ENCODE measurements around the gene MGMT. TPM values are rescaled to one million over a fixed set of nuclear protein-coding genes. Genes with fewer than 3 reads are reported as not detected.
A peak's percentile ranks its signal among the peaks of the same experiment; 100 is the strongest.

Gene MGMT
- total RNA-seq, 2 donors from 2014 or later, result 26.9 to 27.7 TPM

- DNase-seq (ENCODE audit: low spot score in 2 of 2), result no peak
Measured at GRCh38 chr10:129652521-129653201, 185.6 kb downstream of the MGMT start.

GRCh38 chr10:129653428-129653827 is 186.4 kb downstream of the MGMT start:
- DNase-seq (ENCODE audit: low spot score in 2 of 2), result no peak
- H3K9me3 Mint-ChIP-seq, result no peaks in the 10 kb centered on the region

More at GRCh38 chr10:129652521-129653201, 185.6 kb downstream of the MGMT start:
- Mint-ChIP-seq H3K27ac (no peak overlapping the region), H3K36me3 (peaks cover 0 to 15% of the 10 kb centered on the region in 2 donors), H3K9me3 (no peaks in the 10 kb centered on the region)
- ATAC-seq, result no peak

GRCh38 chr10:129653861-129654260 is 186.8 kb downstream of the MGMT start:
- ATAC-seq, result no peak
- peaks cover 0 to 18% of the 10 kb centered on the region in 2 donors for H3K36me3 Mint-ChIP-seq
- H3K9me3 Mint-ChIP-seq, result no peaks in the 10 kb centered on the region
- peak overlapping the region; percentile 7 to 93 for H3K27ac Mint-ChIP-seq
- DNase-seq (ENCODE audit: low spot score in 2 of 2), result no peak

More at GRCh38 chr10:129653428-129653827, 186.4 kb downstream of the MGMT start:
- Mint-ChIP-seq H3K27ac (peak overlapping the region; percentile 7 to 93), H3K36me3 (peaks cover 0 to 21% of the 10 kb centered on the region in 2 donors)
- ATAC-seq, result no peak

- peaks cover 4 to 15% of the 10 kb centered on the region in 2 donors for H3K36me3 Mint-ChIP-seq
- no peak overlapping the region for H3K27ac Mint-ChIP-seq
- no peak for DNase-seq (ENCODE audit: low spot score in 2 of 2)
- H3K9me3 Mint-ChIP-seq, result no peaks in the 10 kb centered on the region
- no peak for ATAC-seq
Measured at GRCh38 chr10:129654461-129654860, 187.4 kb downstream of the MGMT start.

- Mint-ChIP-seq H3K36me3 (peaks cover 5 to 17% of the 10 kb centered on the region in 2 donors), H3K27ac (peak overlapping the region in 1 of 2 donors; percentile 53), H3K9me3 (no peaks in the 10 kb centered on the region)
- no peak for ATAC-seq
- DNase-seq (ENCODE audit: low spot score in 2 of 2), result no peak
Measured at GRCh38 chr10:129655007-129655678, 188.1 kb downstream of the MGMT start.

DNA sequence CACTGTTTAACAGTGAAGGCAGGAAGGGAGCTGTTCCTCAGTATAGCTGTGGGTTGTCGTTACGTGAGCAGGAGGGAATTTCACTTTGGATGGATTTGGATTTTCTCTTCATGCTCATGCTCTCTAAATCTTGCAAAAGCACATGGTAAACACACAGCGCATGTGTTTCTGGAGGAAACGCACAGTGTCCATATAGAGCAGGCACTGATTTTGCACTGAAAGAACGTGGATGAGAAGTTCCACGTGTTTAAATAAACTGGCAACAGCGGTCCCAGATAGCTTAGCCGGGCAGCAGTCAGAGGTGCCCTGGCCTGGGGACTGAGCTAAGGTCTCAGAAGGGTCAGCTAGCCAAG is 188.6 kb downstream of the MGMT start:
- DNase-seq (ENCODE audit: low spot score in 2 of 2) (no peak), ATAC-seq (no peak)
- Mint-ChIP-seq H3K9me3 (no peaks in the 10 kb centered on the region), H3K36me3 (peaks cover 5 to 19% of the 10 kb centered on the region in 2 donors), H3K27ac (peak overlapping the region in 1 of 2 donors; percentile 53)

GRCh38 chr10:129656642-129657041 is 189.6 kb downstream of the MGMT start:
- Mint-ChIP-seq H3K9me3 (no peaks in the 10 kb centered on the region), H3K36me3 (peaks cover 5 to 23% of the 10 kb centered on the region in 2 donors), H3K27ac (no peak overlapping the region)
- DNase-seq (ENCODE audit: low spot score in 2 of 2), result no peak
- no peak for ATAC-seq

- Mint-ChIP-seq H3K9me3 (peaks cover 7 to 8% of the 10 kb centered on the region in 2 donors), H3K36me3 (peaks cover 14 to 31% of the 10 kb centered on the region in 2 donors), H3K27ac (no peak overlapping the region)
- no peak for DNase-seq (ENCODE audit: low spot score in 2 of 2)
- no peak for ATAC-seq
Measured at GRCh38 chr10:129657297-129658017, 190.4 kb downstream of the MGMT start.

GRCh38 chr10:129658376-129659072 is 191.5 kb downstream of the MGMT start:
- H3K36me3 Mint-ChIP-seq, result peaks cover 15 to 40% of the 10 kb centered on the region in 2 donors
- DNase-seq (ENCODE audit: low spot score in 2 of 2) (no peak), ATAC-seq (no peak)
- no peak overlapping the region for H3K27ac Mint-ChIP-seq
- H3K9me3 Mint-ChIP-seq, result peaks cover 15 to 16% of the 10 kb centered on the region in 2 donors

- H3K9me3 Mint-ChIP-seq, result peaks cover 21 to 23% of the 10 kb centered on the region in 2 donors
- ATAC-seq (no peak), DNase-seq (ENCODE audit: low spot score in 2 of 2) (no peak)
- no peak overlapping the region for H3K27ac Mint-ChIP-seq
- peaks cover 15 to 45% of the 10 kb centered on the region in 2 donors for H3K36me3 Mint-ChIP-seq
Measured at GRCh38 chr10:129659508-129660268, 192.6 kb downstream of the MGMT start.

DNA sequence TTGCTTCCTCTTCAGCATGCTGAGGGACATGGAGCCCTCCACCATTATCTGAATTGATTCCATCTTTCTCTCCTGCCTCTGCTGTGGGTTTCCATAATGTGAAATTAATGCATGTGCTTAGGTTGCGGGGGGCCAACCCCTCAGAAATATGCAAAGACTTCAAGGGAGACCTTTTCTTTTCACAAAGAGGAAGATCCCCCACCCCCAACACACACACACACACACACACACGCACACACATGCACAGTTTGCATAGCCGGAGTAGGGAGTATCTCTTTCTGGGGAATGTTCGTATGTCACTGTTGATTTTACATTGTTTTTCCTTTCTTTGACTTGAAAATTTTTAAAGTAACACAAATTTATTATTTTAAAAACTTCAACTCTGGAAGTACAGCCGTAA is 193.5 kb downstream of the MGMT start:
- peaks cover 20 to 50% of the 10 kb centered on the region in 2 donors for H3K36me3 Mint-ChIP-seq
- H3K27ac Mint-ChIP-seq, result no peak overlapping the region
- no peak for DNase-seq (ENCODE audit: low spot score in 2 of 2)
- no peak for ATAC-seq
- peaks cover 27 to 28% of the 10 kb centered on the region in 2 donors for H3K9me3 Mint-ChIP-seq

DNA sequence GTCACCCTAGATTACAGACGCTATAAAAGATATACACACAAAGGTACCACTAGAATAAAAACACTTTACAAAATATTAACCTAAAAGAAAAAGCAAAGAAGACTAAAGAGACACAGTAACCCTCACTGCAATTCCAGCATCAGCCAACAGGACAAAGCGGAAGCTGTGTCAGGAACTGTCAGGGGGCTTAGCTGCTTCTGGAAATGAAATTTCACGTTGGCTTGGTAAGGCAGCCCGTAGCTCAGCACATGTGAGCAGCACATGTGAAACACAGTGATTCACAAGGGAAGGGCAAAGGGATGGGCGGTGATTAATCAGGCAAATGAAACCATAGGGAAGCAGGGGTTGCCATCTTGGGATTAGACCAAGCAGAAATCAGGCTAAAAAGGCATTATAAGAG is 195.4 kb downstream of the MGMT start:
- ATAC-seq, result no peak
- H3K27ac Mint-ChIP-seq, result no peak overlapping the region
- no peak for DNase-seq (ENCODE audit: low spot score in 2 of 2)
- H3K36me3 Mint-ChIP-seq, result peaks cover 23 to 54% of the 10 kb centered on the region in 2 donors
- peaks cover 28 to 30% of the 10 kb centered on the region in 2 donors for H3K9me3 Mint-ChIP-seq

DNA sequence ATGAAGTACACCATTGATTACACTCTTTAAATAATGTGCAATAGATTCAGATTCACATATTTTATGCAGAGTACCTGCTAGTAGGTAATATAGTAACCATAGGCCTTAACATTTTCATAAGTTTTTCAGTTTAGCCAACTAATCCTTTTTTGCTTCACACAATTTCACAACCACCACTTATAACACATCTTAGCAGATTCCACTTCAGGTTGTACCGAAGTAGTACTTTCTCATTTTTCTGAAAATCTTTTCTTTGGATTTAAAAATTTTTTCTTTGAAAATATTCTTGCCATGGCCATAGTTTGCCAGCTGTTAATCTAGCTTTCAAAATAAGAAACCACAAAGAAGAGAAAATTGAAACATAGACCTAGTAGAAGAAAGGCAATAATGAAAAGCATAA is 203.1 kb downstream of the MGMT start:
- no peak overlapping the region for H3K27ac Mint-ChIP-seq
- no peak for DNase-seq (ENCODE audit: low spot score in 2 of 2)

DNA sequence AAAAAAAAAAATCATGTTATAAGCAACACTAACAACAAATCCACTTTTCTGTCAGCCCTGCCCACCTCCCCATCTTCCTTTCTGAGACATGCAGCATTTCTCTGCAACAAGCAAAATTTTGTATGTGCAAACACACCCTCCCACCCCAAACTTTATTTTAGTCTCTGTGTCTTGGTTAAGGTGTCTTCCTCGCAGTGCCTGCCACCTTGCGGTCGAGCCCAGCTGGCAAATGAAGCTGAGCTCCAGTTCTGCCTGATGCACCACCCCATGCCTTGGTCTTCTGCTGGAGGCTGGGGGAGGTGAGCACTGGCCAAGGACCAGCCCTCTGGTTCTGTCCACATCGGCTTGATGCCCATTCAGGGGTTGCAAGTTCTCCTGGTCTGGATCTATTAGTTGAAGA is 206.3 kb downstream of the MGMT start:
- ATAC-seq (no peak), DNase-seq (ENCODE audit: low spot score in 2 of 2) (no peak)
- no peak overlapping the region for H3K27ac Mint-ChIP-seq
- peaks cover 5 to 18% of the 10 kb centered on the region in 2 donors for H3K36me3 Mint-ChIP-seq
- H3K9me3 Mint-ChIP-seq, result peaks cover 4% of the 10 kb centered on the region in 2 donors

More for the DNA sequence above, 203.1 kb downstream of the MGMT start:
- H3K9me3 Mint-ChIP-seq, result peaks cover 9 to 10% of the 10 kb centered on the region in 2 donors
- H3K36me3 Mint-ChIP-seq, result peaks cover 13 to 32% of the 10 kb centered on the region in 2 donors
- ATAC-seq, result no peak

GRCh38 chr10:129675027-129675769 is 208.2 kb downstream of the MGMT start:
- DNase-seq (ENCODE audit: low spot score in 2 of 2) (no peak), ATAC-seq (no peak)
- H3K36me3 Mint-ChIP-seq, result peaks cover 5 to 19% of the 10 kb centered on the region in 2 donors
- peak overlapping the region in 1 of 2 donors; percentile 4 for H3K27ac Mint-ChIP-seq
- H3K9me3 Mint-ChIP-seq, result peaks cover 4% of the 10 kb centered on the region in 2 donors

All from activated naive CD4-positive, alpha-beta T cell treated with anti-CD3 and anti-CD28 coated beads, Interleukin-2, amount 50 U/mL, for 72 hours (primary cell).